Endothelial cell of umbilical vein (primary cell): Measurements from ENCODE around the gene KRT74. TPM values are rescaled to one million over a fixed set of nuclear protein-coding genes. Genes with fewer than 3 reads are reported as not detected.

Source experiments
- BruUV-seq: library from RNA; stranded (reverse); fragments of 400-500 nt; replicated peaks from 2 replicates; lab custom pipeline; 2021; lab: Mats Ljungman, UMichigan
- CTCF ChIA-PET: fragments of 300-600, 350-600 bp; sonication (Branson Sonifier 250); formaldehyde crosslinking; loops from one replicate; lab custom pipeline; 2021; ENCODE audit warnings: antibody characterized with exemption, inconsistent platforms; lab: Charles Lee
- POLR2A ChIA-PET: fragments of 300-600, 350-600 bp; sonication (Branson Sonifier 250); formaldehyde crosslinking; loops from one replicate; lab custom pipeline; 2021; ENCODE audit warnings: antibody characterized with exemption, inconsistent platforms; lab: Charles Lee
- DNase-seq: peaks from one replicate; pipeline ENCODE4 v3.0.0-alpha.2; 2011; ENCODE audit warnings: low read depth, low spot score
- FAIRE-seq: peaks from 2 replicates; lab custom pipeline; 2011; peaks lifted over from hg19 to GRCh38; lab: Jason Lieb, UNC
- H2AFZ ChIP-seq: 2 replicates; pipeline ENCODE4 v1.6.0; 2012; ENCODE audit warnings: low read depth, low read length, control low read depth, inconsistent platforms
- H3K27ac ChIP-seq: 2 replicates; pipeline ENCODE4 v1.5.1; 2011; ENCODE audit warnings: low read depth, mild to moderate bottlenecking, control low read depth, low read length, moderate library complexity; ENCODE audit not compliant: insufficient read depth
- H3K27me3 ChIP-seq, 2 experiments: 2 replicates each; pipeline versions ENCODE4 v1.6.0 to v1.6.1; 2011; ENCODE audit warnings: low read length in 2 of 2, mixed read lengths in 1 of 2; ENCODE audit not compliant: control insufficient read depth in 2 of 2, insufficient read depth in 2 of 2
- H3K36me3 ChIP-seq, 2 experiments: 2 replicates in 1 of 2; 3 replicates in 1 of 2; pipeline ENCODE4 v1.5.1; 2011; ENCODE audit warnings: low read length in 2 of 2, mild to moderate bottlenecking in 1 of 2, moderate library complexity in 1 of 2; ENCODE audit not compliant: control insufficient read depth in 2 of 2, insufficient read depth in 2 of 2; ENCODE audit errors: extremely low read depth in 1 of 2
- H3K4me1 ChIP-seq: 3 replicates; pipeline ENCODE4 v1.5.1; 2011; ENCODE audit warnings: mild to moderate bottlenecking, low read length; ENCODE audit not compliant: control insufficient read depth, insufficient read depth; ENCODE audit errors: extremely low read depth
- H3K4me2 ChIP-seq: 2 replicates; pipeline ENCODE4 v1.6.1; 2011; ENCODE audit warnings: low read length, control low read depth, mixed read lengths; ENCODE audit not compliant: insufficient read depth
- H3K4me3 ChIP-seq, 3 experiments: fragments of 200-600 bp in 1 of 3; sonication (generic), shearing (Covaris generic) in 1 of 3; replicated peaks in 1 of 3; 2 replicates each; pipeline ENCODE4 v1.5.1; 2011 to 2016; ENCODE audit warnings: control low read depth in 3 of 3, low read length in 3 of 3, mild to moderate bottlenecking in 2 of 3, inconsistent platforms in 1 of 3, low read depth in 1 of 3, moderate library complexity in 1 of 3; ENCODE audit not compliant: insufficient read depth in 1 of 3
- H3K79me2 ChIP-seq: 2 replicates; pipeline ENCODE4 v1.6.0; 2012; ENCODE audit warnings: low read length, inconsistent platforms; ENCODE audit not compliant: control insufficient read depth, insufficient read depth
- H3K9ac ChIP-seq: replicated peaks from 2 replicates; pipeline ENCODE3; 2011; ENCODE audit warnings: low read length, control low read depth; ENCODE audit not compliant: insufficient read depth; ENCODE audit errors: extremely low read depth
- H3K9me1 ChIP-seq: replicated peaks from 3 replicates; pipeline ENCODE4 v1.6.0; 2011; ENCODE audit warnings: mild to moderate bottlenecking, low read length; ENCODE audit not compliant: control insufficient read depth, insufficient read depth; ENCODE audit errors: extremely low read depth
- H3K9me3 ChIP-seq: replicated peaks from 2 replicates; pipeline ENCODE4 v1.5.1; 2012; ENCODE audit warnings: low read length, inconsistent platforms; ENCODE audit not compliant: control insufficient read depth, insufficient read depth
- H4K20me1 ChIP-seq: replicated peaks from 2 replicates; pipeline ENCODE3; 2011; ENCODE audit warnings: mild to moderate bottlenecking, low read length; ENCODE audit not compliant: control insufficient read depth, insufficient read depth; ENCODE audit errors: extremely low read depth
- CTCF ChIP-seq, 2 donors: IDR thresholded peaks; 1 replicate in 1 of 2; 2 replicates in 1 of 2; pipeline ENCODE4 v1.5.1; 2011; ENCODE audit warnings: low read length in 2 of 2, mild to moderate bottlenecking in 2 of 2, moderate library complexity in 2 of 2, control low read depth in 1 of 2, inconsistent platforms in 1 of 2, low read depth in 1 of 2; ENCODE audit not compliant: insufficient read depth in 1 of 2; ENCODE audit errors: extremely low read depth in 1 of 2
- EZH2 ChIP-seq: IDR thresholded peaks from 2 replicates; pipeline ENCODE4 v1.6.1; 2012; ENCODE audit warnings: borderline replicate concordance, low read depth, mild to moderate bottlenecking, moderate library complexity, low read length, inconsistent platforms; ENCODE audit not compliant: severe bottlenecking
- FOS ChIP-seq: IDR thresholded peaks from 2 replicates; pipeline ENCODE4 v1.6.1; 2011; ENCODE audit warnings: mild to moderate bottlenecking, low read length, moderate library complexity, borderline replicate concordance; ENCODE audit not compliant: insufficient read depth
- GATA2 ChIP-seq: IDR thresholded peaks from 2 replicates; pipeline ENCODE4 v1.7.0; 2011; ENCODE audit warnings: low read depth, mild to moderate bottlenecking, moderate library complexity, mixed read lengths, low read length; ENCODE audit not compliant: insufficient read length, insufficient read depth
- JUN ChIP-seq: IDR thresholded peaks from 2 replicates; pipeline ENCODE4 v1.6.1; 2011; ENCODE audit warnings: borderline replicate concordance, low read depth; ENCODE audit not compliant: insufficient read length, insufficient read depth
- MAX ChIP-seq: IDR thresholded peaks from 2 replicates; pipeline ENCODE4 v1.6.1; 2011; ENCODE audit not compliant: insufficient read depth, insufficient read length
- MYC ChIP-seq: IDR thresholded peaks from one replicate; pipeline ENCODE4 v1.6.1; 2011; ENCODE audit warnings: mild to moderate bottlenecking, low read depth, low read length
- POLR2A ChIP-seq: IDR thresholded peaks from 2 replicates; pipeline ENCODE4 v1.6.1; 2012; ENCODE audit warnings: low read depth, mild to moderate bottlenecking, control low read depth, low read length
- POLR2AphosphoS5 ChIP-seq: IDR thresholded peaks from 2 replicates; pipeline ENCODE4 v1.6.1; 2012; ENCODE audit warnings: low read depth, mild to moderate bottlenecking, control low read depth, low read length, moderate library complexity; ENCODE audit not compliant: insufficient read depth
- dilution Hi-C: fragments of 300-500 bp; cut with MboI; formaldehyde crosslinking; loops from one replicate; pipeline ENCODE4 v1.15.0; 2019; ENCODE audit warnings: low sequenced_read_pairs; ENCODE audit not compliant: extremely low pct_ligation_motif_present
- intact Hi-C: fragments of 100-400 bp; cut with micrococcal nuclease; formaldehyde crosslinking; loops from one replicate; pipeline ENCODE4 v1.10.0; 2022
- polyA plus RNA-seq, 4 experiments: library from polyadenylated mRNA; depleted of rRNA in 3 of 4; stranded (reverse) in 3 of 4; unstranded in 1 of 4; fragments of >200 nt; gene quantifications; 2 replicates each; pipeline versions ENCODE4 v1.2.1 to v1.2.3, GENCODE V29; 2011 to 2012; ENCODE audit warnings: missing spikeins in 1 of 4
- total RNA-seq: library from RNA; stranded (reverse); gene quantifications from 2 replicates; pipeline ENCODE4 v1.2.3, GENCODE V29; 2021

KRT74 gene
- total and polyA plus RNA-seq, 2 donors (not counting 3 experiments of a cell fraction or from before 2014, with no cell fraction given): not detected

GRCh38 chr12:52539083-52539820 lies 34.4 kb downstream of the KRT74 start:
- ChIA-PET POLR2A (no interaction called here), CTCF (no interaction called here)
- H3K27me3 ChIP-seq: no peaks in the 10 kb centered on the region
- H3K9me1 ChIP-seq: no peaks in the 10 kb centered on the region
- H3K9me3 ChIP-seq: no peaks in the 10 kb centered on the region
- DNase-seq: peak; percentile 42
- dilution Hi-C loops: no loop called here
- FAIRE-seq: no peak
- no peak overlapping the region for H3K4me2 ChIP-seq
- BruUV-seq: no TSS peak
- no peaks in the 10 kb centered on the region for H4K20me1 ChIP-seq
- H3K27ac ChIP-seq: no peak overlapping the region
- H2AFZ ChIP-seq: no peak overlapping the region
- H3K36me3 ChIP-seq: no peaks in the 10 kb centered on the region
- TF ChIP-seq POLR2A (no peak), GATA2 (no peak), FOS (no peak), JUN (no peak), MAX (no peak), POLR2AphosphoS5 (no peak), EZH2 (no peak)
- no peaks in the 10 kb centered on the region for H3K4me1 ChIP-seq
- H3K79me2 ChIP-seq: no peaks in the 10 kb centered on the region
- intact Hi-C loops: no loop called here
- no peak overlapping the region for H3K4me3 ChIP-seq
- H3K9ac ChIP-seq: no peak overlapping the region

GRCh38 chr12:52537101-52537500 lies 36.5 kb downstream of the KRT74 start:
- H3K9ac ChIP-seq: no peak overlapping the region
- no TSS peak for BruUV-seq

More at GRCh38 chr12:52537101-52537500, 36.5 kb downstream of the KRT74 start:
- intact Hi-C loops (no loop called here), dilution Hi-C loops (no loop called here)
- DNase-seq (no peak), FAIRE-seq (no peak)
- H3K4me1 ChIP-seq: no peaks in the 10 kb centered on the region
- no peak overlapping the region for H2AFZ ChIP-seq
- ChIA-PET CTCF (no interaction called here), POLR2A (no interaction called here)
- no peaks in the 10 kb centered on the region for H4K20me1 ChIP-seq
- H3K36me3 ChIP-seq: no peaks in the 10 kb centered on the region
- no peak overlapping the region for H3K4me2 ChIP-seq
- no peaks in the 10 kb centered on the region for H3K9me1 ChIP-seq
- TF ChIP-seq CTCF (IDR thresholded peaks at IDR 0.05; ENCODE audit: extremely low read depth in 1 of 2, insufficient read depth in 1 of 2, low read depth in 1 of 2, low read length in 2 of 2): no peak
- TF ChIP-seq POLR2AphosphoS5: no peak
- no peak for TF ChIP-seq MAX
- no peak for TF ChIP-seq MYC
- no peak for TF ChIP-seq POLR2A
- no peak for TF ChIP-seq JUN
- TF ChIP-seq EZH2: no peak
- no peaks in the 10 kb centered on the region for H3K9me3 ChIP-seq
- H3K27me3 ChIP-seq: no peaks in the 10 kb centered on the region
- no peaks in the 10 kb centered on the region for H3K79me2 ChIP-seq
- no peak overlapping the region for H3K27ac ChIP-seq
- H3K4me3 ChIP-seq: no peak overlapping the region
